Left renal cortex interstitium (tissue), 4 donors: ENCODE data around the gene ZNF639. TPM values are rescaled to one million over a fixed set of nuclear protein-coding genes. Genes with fewer than 3 reads are reported as not detected.
"Not testable (repeated sequence)": the region's sequence is repeated elsewhere in the genome, so short reads cannot be mapped to it uniquely, and the experiment has no call there.

Experiments
- DNase-seq, 4 donors: peaks; one replicate each; pipeline ENCODE4 v3.0.0-alpha.2; 2013; ENCODE audit warnings: low read depth in 4 of 4, low spot score in 2 of 4, missing footprints in 1 of 4
- polyA plus RNA-seq, 4 donors: library from polyadenylated mRNA; unstranded; fragments of 120-200 nt; gene quantifications; one replicate each; pipeline ENCODE4 v1.2.1, GENCODE V29; 2013; ENCODE audit not compliant: insufficient read length in 4 of 4

The ZNF639 gene
- 10 to 100 TPM; 48.1 to 56.6 (median 53.3) TPM for polyA plus RNA-seq

GRCh38 chr3:179322286-179323196 is at the start of gene ZNF639:
Gene ZNF639 (plus strand): TSS chr3:179323031. CDS start chr3:179328294, 5,263 bp downstream.
- DNase-seq, result peak in 3 of 4 donors; percentile 64 to 84 (median 82)

DNA sequence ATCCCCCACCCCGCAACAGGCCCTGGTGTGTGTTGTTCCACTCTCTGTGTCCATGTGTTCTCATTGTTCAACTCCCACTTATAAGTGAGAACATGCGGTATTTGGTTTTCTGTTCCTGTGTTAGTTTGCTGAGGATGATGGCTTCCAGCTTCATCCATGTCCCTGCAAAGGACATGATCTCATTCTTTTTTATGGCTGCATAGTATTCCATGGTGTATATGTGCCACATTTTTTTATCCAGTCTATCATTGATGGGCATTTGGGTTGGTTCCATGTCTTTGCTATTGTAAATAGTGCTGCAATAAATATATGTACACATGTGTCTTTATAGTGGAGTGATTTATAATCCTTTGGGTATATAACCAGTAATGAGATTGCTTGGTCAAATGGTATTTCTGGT is 48.4 kb upstream of the ZNF639 start:
- DNase-seq, result not testable (repeated sequence)

- DNase-seq, result no peak
These were observed 46.8 kb upstream of the ZNF639 start for GRCh38 chr3:179276001-179276400.

- DNase-seq, result no peak
These were observed 46.1 kb upstream of the ZNF639 start for GRCh38 chr3:179276743-179277142.

GRCh38 chr3:179278151-179278550 is 44.7 kb upstream of the ZNF639 start:
- no peak for DNase-seq

GRCh38 chr3:179278932-179279693 is 43.7 kb upstream of the ZNF639 start:
- DNase-seq, result no peak

- DNase-seq, result no peak
These were observed 43.0 kb upstream of the ZNF639 start for GRCh38 chr3:179279837-179280236.

DNA sequence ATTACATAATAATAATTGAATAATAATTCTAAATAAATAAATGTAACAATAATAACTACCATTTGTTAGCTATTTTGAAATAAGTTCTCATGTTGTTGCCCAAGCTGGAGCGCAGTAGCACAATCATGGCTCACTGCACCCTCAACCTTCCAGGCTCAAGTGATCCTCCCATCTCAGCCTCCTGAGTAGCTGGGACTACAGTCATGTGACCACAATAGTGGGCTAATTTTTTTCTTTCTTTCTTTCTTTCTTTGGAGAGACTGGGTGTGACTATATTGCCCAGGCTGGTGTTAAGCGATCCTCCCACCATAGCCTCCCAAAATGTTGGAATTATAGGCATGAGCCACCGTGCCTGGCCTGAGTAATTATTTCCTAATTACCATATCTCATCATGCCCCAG is 41.0 kb upstream of the ZNF639 start:
- DNase-seq, result no peak

DNA sequence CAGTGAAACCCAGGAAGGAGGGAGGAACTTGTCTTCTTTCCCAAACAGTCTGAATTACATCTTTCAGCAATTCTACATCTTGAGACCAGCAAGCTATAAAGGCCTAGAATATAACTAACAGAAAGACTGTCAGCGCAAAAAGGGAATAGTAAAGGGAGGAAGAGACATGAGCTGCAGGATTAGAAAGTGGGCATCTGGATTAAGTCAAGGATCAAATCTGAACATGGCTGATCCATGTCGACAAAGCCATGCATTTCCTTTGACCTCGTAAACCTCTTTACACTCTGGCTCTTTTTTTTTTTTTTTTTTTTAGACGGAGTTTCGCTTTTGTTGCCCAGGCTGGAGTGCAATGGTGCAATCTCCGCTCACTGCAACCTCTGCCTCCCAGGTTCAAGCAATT is 36.5 kb upstream of the ZNF639 start:
- DNase-seq, result no peak

DNA sequence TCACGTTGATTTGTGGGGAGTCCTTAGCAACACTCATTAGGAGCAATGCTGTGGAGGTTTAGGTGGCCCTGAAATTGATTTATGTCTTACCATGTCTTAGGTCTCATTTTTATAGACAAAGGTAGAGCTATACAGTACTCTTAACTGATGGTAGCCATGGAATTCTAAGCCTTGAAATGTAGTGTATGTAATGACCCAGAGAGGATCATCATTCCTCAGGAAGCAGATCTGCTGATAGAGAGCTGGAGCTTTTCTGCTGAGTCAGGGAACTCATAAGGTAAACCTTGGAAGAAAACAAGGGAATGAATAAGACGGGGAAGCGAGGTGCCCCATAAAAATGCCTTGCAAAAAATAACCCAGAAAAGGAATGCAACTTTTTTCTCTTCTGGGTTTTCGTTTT is 34.0 kb upstream of the ZNF639 start:
- DNase-seq, result no peak

GRCh38 chr3:179289295-179289694 is 33.5 kb upstream of the ZNF639 start:
- DNase-seq, result no peak

- peak in 2 of 4 donors; percentile 21 to 23 for DNase-seq
These were observed 30.4 kb upstream of the ZNF639 start for GRCh38 chr3:179292450-179292849.

GRCh38 chr3:179297971-179298725 is 24.7 kb upstream of the ZNF639 start:
- no peak for DNase-seq

DNA sequence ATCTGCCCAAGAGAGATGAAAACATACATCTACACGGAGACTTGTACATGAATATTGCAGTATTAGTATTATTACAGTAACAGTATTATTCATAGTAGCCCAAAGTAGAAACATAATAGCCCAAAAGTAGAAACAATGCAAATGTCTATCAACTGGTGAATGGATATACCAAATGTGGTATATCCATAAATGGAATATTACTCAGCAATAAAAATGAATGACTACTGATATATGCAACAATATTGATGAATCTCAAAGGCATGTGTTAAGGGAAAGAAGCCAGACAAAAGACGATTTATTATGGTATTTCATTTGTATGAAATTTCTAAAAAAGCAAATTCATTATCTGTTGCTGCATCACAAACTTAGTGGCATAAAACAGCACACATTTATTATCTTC is 23.5 kb upstream of the ZNF639 start:
- no peak for DNase-seq

DNA sequence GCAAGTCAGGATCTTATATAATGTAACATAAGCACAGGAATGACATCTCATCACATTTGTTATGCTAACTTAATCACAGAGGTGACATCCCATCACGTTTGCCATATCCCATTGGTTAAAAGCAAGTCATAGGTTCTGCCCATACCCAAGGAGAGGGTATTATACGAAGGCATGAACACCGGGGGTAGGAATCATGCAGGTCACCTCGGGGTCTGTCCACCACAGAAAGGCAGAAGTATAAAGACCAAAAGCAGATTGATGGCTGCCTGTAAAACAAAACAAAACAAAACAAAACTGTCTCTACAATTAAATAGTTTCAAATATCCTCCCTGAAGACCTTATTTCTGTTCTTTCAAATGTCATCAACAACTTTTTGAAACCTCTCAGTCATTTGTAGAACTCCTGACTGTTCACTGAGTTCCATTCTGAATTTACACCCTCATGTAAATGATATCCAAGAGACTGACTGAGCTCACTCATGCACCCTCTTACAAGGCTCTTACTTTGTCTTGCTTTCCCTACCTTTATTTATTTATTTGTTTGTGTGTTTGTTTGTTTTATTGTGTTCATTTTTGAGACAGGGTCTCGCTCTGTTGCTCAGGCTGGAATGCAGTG is 22.7 kb upstream of the ZNF639 start:
- DNase-seq, result no peak

- DNase-seq, result no peak
These were observed 21.2 kb upstream of the ZNF639 start for GRCh38 chr3:179301645-179302044.

DNA sequence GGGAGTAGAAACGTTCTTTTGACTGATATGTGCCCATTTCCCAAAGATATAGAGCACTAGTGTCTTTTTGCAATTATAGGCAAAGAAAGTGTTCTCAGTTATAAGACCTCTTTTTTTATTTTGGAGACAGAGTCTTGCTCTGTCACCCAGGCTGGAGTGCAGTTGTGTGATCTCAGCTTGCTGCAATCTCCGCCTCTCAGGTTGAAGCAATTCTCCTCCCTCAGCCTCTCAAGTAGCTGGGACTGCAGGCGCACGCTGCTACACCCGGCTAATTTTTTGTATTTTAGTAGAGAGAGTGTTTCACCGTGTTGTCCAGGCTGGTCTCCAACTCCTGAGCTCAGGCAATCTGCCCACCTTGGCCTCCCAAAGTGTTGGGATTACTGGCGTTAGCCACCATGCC is 20.7 kb upstream of the ZNF639 start:
- DNase-seq, result no peak

- no peak for DNase-seq
These were observed 18.2 kb upstream of the ZNF639 start for GRCh38 chr3:179304605-179305004.

DNA sequence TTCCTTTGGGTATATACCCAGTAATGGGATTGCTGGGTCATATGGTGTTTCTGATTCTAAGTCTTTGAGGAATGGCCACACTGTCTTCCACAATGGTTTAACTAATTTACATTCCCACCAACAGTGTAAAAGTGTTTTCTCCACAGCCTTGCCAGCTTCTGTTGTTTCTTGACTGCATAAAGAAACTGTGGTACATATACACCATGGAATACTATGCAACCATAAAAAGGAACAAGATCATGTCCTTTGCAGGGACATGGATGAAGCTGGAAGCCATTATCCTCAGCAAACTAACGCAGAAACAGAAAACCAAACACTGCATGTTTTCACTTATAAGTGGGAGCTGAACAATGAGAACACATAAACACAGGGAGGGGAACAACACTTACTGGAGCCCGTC is 15.5 kb upstream of the ZNF639 start:
- not testable (repeated sequence) for DNase-seq

DNA sequence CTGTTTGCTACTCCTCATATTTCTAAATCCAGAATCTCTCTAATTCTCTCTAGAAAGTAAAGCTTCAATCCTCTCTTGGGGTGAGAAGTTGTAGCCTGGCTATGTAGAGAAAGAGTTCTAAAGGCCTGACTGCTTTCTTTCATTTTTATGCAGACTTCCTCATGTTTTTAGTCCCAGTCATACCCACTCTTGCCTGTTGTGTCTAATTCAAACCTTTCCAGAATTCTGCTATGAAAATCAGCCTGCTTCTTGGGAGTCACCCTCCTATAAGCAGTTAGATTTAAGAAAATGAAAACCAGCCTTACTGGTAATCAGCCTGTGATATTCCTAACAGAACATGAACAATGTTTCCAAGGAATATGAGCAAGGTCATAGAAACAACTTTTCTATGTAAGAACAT is 14.8 kb upstream of the ZNF639 start:
- DNase-seq, result no peak
